ENCODE measurements around the gene KIF18B. TPM values are rescaled to one million over a fixed set of nuclear protein-coding genes. Genes with fewer than 3 reads are reported as not detected.

KIF18B gene
- total RNA-seq, 4 donors from 2014 or later: 0.30 to 0.66 TPM; not detected in 2

GRCh38 chr17:44908761-44909326 is 38.7 kb downstream of the KIF18B start:
- no peaks in the 10 kb centered on the region for H3K36me3 ChIP-seq
- TF ChIP-seq CTCF (IDR thresholded peaks at IDR 0.05): no peak
- TF ChIP-seq EP300 (IDR thresholded peaks at IDR 0.05): no peak
- TF ChIP-seq POLR2A (IDR thresholded peaks at IDR 0.05): no peak
- H3K27me3 ChIP-seq: peaks cover 0 to 25% of the 10 kb centered on the region in 2 donors
- no peak for DNase-seq (ENCODE audit: low spot score in 2 of 2)
- no peak overlapping the region for H3K27ac ChIP-seq
- H3K4me1 ChIP-seq: peaks cover 0 to 16% (median 7%) of the 10 kb centered on the region in 4 donors
- 87 to 93% methylated on average over 10 of the region's 10 CpGs for WGBS, 2 donors
- H3K9me3 ChIP-seq: no peaks in the 10 kb centered on the region
- H3K4me3 ChIP-seq: no peak overlapping the region

- Histone ChIP-seq H3K27ac (no peak overlapping the region), H3K4me3 (no peak overlapping the region), H3K4me1 (peaks cover 0 to 10% (median 7%) of the 10 kb centered on the region in 4 donors), H3K27me3 (peaks cover 0 to 21% of the 10 kb centered on the region in 2 donors), H3K9me3 (no peaks in the 10 kb centered on the region), H3K36me3 (no peaks in the 10 kb centered on the region)
- WGBS, 2 donors: 76 to 80% methylated on average over 11 of the region's 11 CpGs
- DNase-seq (ENCODE audit: low spot score in 2 of 2): no peak
- TF ChIP-seq EP300 (IDR thresholded peaks at IDR 0.05) (no peak), CTCF (IDR thresholded peaks at IDR 0.05) (no peak), POLR2A (IDR thresholded peaks at IDR 0.05) (no peak)
These were observed 39.7 kb downstream of the KIF18B start for GRCh38 chr17:44907729-44908470.

GRCh38 chr17:44906763-44907728 is 40.5 kb downstream of the KIF18B start:
- 65 to 67% methylated on average over 16 to 18 of the region's 18 CpGs for WGBS, 2 donors
- no peak overlapping the region for H3K4me3 ChIP-seq
- H3K27ac ChIP-seq: no peak overlapping the region
- H3K36me3 ChIP-seq: no peaks in the 10 kb centered on the region
- no peak for DNase-seq (ENCODE audit: low spot score in 2 of 2)
- H3K9me3 ChIP-seq: no peaks in the 10 kb centered on the region
- peaks cover 0 to 13% of the 10 kb centered on the region in 2 donors for H3K27me3 ChIP-seq
- H3K4me1 ChIP-seq: peaks cover 0 to 10% (median 7%) of the 10 kb centered on the region in 4 donors
- TF ChIP-seq POLR2A (IDR thresholded peaks at IDR 0.05) (no peak), CTCF (IDR thresholded peaks at IDR 0.05) (no peak), EP300 (IDR thresholded peaks at IDR 0.05) (no peak)

GRCh38 chr17:44906010-44906646 is 41.4 kb downstream of the KIF18B start:
- WGBS, 2 donors: 60 to 65% methylated on average over 10 of the region's 10 CpGs
- Histone ChIP-seq H3K4me3 (no peak overlapping the region), H3K4me1 (peaks cover 0 to 3% (median 1%) of the 10 kb centered on the region in 4 donors), H3K27me3 (peaks cover 0 to 5% of the 10 kb centered on the region in 2 donors), H3K36me3 (no peaks in the 10 kb centered on the region), H3K27ac (no peak overlapping the region), H3K9me3 (no peaks in the 10 kb centered on the region)
- no peak for DNase-seq (ENCODE audit: low spot score in 2 of 2)
- TF ChIP-seq POLR2A (IDR thresholded peaks at IDR 0.05): no peak
- TF ChIP-seq EP300 (IDR thresholded peaks at IDR 0.05): no peak
- no peak for TF ChIP-seq CTCF (IDR thresholded peaks at IDR 0.05)

All from tibial nerve (tissue), 4 donors.